8988T (cell line): ENCODE data around the gene CHST11.

Experiments
- DNase-seq: peaks from one replicate; pipeline ENCODE4 v3.0.0; 2011

Gene CHST11

DNA sequence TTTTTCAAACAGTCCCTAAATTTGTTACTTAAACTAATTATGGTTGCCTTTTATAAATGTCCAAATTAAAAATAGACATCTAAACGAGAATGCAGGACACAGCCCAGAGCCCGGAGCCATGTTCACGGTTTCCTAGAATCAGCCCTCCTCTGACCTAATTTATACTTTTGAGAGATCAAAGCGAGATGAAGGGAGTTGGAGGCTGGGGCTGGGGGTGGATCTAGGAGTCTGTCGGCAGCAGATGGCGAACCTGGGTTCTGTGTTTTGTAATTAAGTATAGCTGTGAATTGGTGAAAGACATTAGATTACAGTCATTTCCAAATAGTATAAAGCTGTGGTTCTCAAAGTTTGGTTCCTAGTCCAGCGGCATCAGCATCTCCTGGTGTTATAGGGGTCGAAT is 291.2 kb downstream of the CHST11 start:
- DNase-seq: no peak

DNA sequence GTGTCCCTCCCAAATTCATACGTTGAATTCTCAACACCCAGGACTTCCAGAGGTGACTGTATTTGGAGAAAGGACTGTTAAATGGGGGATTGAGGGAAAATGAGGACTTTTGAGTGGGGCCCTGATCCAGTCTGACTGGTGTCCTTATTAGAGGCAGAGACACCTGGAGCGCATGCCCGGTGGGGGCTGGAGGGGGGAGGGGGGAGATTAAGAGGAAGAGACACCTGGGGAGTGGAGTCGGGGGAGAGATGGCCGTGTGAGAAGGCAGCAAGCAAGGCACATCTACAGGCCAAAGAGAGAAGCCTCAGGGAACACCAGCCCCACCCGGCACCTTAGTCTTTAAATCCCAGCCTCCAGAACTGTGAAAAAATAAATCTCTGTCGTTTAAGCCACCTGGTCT is 291.6 kb downstream of the CHST11 start:
- no peak for DNase-seq

DNA sequence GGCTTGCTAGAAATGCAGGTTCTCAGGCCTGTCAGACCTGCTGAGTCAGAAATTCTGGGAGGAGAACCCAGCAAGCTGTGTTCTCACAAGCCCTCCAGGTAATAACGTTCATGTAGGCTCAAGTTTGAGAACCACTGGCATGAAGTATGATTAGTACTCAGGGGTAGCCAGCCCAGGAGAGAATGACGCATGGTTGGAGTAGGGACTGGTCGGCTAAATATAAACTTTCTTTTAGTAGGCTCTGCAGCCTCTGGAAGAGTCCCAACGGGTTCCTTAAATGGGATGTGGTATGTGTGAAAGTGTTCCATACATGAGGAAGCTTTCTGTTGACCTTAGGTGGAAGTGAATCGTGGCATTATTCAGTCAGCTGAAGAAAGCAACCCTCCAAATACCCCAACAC is 292.0 kb downstream of the CHST11 start:
- DNase-seq: no peak

DNA sequence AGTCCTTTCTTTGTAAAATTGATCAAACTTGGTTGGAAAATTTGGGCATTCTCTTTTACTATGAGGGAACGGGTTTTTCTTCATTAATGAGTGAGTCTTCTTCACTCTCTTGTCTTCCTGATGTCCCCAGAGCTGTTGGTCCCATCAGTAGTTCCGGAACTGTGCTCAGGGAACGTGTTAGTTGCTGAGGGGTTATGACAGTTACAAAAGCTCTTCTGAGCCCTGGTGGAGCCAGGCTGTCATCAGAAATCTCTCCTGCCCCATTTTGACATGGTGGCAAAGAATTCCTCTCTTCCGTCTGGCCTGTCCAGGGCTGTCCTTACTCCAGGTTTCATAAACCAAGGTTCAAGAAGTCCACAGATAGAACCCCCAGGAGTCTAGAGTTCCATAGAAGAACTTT is 292.8 kb downstream of the CHST11 start:
- no peak for DNase-seq

DNA sequence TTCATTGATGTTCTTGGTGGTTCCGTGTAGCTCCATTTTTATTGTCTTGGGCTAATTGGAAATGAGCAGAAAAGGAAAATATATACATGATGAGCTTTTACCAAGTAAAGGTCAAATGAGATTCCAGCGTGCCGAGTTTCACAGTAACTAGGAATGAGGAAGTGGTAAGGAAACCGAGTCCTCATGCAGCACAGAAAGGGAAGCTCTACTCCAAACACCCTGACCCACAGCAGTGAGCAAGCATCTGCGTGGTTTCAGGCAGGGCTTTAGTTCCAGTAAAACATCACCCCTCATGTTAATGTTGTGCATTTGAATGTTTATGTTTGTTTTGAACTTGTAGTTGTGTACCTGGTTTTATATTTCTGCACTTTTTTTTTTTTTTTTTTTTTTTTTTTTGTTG is 293.3 kb downstream of the CHST11 start:
- no peak for DNase-seq

DNA sequence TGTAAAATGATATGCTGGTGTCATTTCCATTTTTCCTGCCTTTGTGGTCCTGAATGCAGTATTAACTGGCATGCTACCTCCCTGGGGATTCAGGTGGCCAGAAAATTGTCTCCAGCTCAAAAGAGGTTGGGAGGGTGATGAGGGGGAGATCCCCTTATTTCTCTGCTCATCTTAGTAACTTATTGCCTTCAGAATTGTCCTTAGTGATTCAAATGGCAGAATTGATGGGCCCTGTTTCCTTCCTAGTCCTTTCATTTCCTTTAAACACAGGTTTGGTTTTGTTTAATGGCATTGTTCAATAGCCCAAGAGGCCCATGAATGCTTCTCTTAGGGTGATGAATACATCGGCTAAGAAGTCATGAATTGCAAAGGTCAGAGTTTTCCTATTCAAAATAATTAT is 294.4 kb downstream of the CHST11 start:
- DNase-seq: no peak

DNA sequence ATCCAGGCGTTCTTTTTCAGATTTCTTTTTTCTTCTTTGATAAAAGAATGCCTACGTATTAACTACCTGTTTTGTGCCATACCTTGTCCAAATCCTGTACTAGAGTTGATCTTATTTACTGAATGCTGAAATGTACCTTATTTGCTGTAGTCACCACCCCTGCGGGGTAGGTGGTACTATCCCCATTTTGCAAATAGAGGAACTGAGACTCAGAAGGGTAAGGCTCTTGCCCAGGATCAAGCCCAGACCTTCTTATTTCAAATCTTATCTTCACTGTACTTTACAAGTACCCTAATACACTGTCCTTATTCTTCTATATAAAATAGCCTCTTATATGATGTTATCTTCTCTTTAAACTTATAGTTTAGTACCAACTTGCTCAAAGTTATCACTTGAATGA is 294.8 kb downstream of the CHST11 start:
- DNase-seq: no peak

DNA sequence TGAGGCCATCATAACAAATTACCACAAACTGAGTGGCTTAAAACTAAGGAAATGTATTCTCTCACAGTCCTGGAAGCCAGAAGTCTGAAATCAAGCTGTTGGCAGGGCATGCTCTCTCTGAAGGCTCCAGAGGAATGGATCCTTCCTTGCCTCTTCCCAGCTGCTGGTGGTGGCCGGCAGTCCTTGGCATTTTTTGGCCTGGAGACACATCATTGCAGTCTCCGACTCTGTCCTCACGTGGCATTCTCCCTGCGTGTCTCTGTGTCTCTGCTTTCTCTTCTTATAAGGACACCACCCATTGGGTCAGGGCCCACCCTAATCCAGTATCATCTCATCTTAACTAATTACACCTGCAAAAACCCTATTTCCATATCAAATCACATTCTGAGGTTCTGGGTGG is 295.3 kb downstream of the CHST11 start:
- DNase-seq: no peak

DNA sequence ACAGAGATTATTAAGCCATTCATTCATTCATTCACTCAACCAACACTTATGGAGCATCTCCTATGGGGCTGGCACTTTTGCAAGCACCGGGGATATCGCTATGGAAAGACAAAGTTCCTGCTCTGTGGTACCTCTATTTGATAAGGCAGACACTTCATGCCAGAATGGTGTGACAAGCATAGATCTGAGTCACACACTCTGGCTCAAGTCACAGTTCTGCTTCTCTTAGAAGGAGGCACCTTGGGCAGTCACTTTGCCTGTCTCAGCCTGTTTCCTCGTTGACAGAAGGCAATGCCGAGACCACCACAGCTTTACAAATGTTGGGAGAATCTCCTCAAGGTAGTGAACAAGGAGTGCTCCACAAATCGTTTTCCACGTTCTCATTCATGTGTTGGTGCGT is 296.1 kb downstream of the CHST11 start:
- no peak for DNase-seq

DNA sequence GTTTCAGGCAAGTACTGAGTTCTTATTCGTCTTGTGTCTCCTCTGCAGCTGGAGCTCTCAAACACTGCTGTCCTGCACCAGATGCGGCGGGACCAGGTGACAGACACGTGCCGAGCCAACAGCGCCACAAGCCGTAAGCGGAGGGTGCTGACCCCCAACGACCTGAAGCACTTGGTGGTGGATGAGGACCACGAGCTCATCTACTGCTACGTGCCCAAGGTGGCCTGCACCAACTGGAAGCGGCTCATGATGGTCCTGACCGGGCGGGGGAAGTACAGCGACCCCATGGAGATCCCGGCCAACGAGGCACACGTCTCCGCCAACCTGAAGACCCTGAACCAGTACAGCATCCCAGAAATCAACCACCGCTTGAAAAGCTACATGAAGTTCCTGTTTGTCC is 300.2 kb downstream of the CHST11 start:
- no peak for DNase-seq

DNA sequence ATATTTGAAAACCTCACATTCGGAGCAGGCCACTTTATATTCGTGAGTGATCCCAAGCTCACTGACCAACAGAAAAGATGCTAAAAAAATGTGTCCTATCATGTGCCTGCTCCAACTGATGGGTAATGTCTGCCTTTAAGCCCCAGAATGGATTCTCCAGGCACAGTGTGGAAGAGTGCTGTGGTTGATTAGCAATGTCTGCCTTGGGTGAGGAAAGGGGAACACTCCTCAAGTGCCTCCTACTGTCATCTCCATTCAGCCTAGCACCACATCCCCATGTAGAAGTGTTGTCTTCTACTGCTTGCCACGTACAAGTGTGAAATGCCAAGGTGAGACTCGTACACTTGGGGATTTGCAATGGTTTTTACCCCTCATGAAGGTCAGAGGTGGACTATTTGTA is 302.0 kb downstream of the CHST11 start:
- no peak for DNase-seq

DNA sequence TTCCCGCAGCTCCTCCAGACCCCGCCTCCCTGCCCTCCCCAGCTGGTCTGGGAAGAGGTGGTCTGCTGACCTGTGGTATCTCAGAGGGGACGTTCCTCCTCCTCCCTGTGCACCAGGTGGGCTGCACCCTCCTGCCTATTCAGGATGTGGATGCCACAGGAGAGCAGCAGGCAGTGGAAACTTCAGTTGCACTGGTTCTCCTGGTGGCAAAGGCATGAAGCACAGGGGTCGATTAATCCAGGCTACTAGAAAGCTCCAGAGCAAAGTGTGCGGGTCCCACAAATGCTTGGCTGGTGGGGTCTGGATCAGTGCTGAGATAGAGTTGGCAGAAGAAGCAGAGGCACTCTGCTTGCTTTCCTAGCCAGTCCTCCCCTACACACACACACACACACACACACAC is 304.3 kb downstream of the CHST11 start:
- DNase-seq: no peak

DNA sequence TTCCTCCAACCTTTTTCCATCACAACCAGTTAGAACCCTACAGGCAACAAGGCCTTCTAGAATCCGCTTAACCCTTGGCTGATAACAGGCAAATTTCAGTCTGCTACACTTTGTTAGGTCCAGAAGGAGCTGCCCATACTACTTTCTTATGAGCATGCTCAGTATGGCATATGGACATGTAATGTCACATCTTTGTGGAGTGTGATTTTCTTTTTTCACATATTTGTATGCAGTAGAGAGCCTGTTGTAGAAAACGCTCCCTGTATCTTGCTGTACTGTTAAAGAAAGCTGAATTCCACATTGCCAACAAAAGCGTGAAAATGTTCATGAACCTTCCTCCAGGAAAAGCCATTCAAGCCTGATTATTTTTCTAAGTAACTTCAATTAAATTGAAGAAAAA is 304.9 kb downstream of the CHST11 start:
- no peak for DNase-seq

DNA sequence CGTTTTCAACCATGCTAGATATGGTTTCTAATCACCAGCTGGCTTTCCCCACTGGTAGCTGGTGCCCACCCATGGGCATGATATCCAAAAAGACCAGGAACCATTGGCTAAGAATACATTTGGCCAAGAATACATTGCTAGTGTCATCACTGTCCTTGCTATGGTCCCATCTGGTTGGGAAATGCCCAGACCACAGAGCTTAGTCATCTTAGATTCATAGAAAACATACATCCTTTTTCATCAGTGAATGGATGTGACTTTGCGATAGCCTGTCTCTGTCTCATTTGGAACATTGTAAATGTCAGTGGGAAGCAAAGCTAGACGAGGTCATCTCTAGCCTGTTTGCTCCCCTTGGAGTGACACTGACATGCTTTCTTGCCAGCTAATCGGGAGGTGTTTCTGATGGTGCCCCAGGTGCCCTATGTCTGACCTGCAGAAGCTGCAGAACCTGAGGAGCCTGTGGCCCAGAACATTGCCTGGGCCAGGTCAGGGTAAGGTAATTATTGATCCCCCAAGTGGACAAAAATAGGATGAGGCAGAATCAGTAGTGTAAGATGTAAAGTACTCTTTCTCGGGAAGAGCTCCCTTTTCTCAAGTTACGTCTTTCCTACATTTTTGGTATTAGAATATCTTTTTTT is 306.5 kb downstream of the CHST11 start:
- no peak for DNase-seq

DNA sequence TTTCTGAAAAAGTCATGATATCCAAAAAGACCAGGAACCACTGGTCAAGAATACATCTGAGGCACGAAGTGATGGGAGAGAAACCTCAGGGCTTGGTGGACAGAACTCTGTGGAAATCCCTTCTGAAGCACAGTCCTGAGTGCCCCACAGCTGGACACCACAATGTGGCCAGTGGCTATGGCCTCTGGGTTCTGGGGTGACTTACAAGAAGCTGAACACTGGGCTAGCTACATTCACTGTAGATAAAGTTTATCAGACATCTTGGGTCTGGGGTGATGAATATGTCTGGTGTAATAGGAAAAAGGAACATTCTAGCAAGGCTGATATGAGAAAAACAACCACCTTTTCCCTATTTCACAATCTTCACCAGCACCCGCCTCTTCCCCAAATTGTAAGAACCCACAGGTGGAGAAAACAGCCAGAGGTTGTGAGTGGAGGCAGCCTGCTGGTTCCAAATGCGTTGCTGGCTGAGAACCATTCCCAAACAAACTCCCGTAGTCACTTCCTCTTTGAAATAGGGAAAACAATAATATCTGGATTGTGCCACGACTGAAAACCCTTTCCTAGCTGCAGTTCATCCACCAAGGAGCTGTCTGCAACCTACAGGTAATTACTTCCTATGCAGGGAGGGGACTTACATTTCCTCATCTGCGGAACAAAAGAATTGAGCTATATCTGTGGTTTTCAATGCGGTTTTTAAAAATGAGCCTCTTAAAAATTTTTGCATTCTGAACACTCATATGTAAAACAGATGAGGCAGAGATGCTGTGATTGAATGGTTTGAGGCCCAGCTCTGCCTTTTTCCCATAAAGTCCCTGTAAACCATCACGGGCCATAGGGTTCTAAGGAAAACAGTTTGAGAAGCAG is 307.7 kb downstream of the CHST11 start:
- no peak for DNase-seq

DNA sequence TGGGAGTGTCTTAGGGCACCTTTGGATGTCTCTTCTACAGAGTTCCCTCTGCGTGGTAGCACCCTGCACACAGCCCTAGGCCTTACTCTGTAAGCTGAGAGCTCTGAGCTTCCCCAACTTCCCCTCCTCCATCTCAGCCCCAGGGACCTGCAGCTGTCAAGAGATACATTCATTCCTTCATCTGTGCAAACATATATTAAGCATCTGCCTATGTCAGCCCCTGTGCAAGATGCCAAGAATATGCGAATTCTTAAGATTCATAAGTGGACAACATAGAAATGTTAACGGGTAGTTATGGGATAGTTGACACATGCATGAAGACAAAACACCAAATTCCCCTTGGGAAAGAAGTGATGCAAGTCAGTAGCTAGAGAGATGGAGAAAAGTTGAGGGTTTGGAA is 310.5 kb downstream of the CHST11 start:
- DNase-seq: no peak

DNA sequence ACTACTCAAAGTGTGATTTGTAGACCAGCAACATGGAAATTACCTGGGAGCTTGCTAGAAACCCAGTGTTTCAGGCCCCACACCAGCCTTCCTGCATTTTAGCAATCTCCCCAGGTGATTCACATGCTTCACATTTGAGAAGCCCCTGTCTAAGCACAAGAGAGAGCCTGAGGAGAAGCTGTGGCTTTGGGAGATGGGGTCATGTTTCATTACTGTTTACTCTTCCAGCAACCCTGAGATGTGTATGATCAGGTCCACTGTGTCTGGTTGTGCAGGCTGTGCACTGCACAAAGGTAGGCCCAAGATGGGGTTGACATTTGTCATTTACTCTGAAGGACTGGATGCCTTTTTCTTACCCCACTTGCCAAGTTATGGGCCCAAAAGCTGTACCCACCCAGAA is 311.3 kb downstream of the CHST11 start:
- DNase-seq: no peak

DNA sequence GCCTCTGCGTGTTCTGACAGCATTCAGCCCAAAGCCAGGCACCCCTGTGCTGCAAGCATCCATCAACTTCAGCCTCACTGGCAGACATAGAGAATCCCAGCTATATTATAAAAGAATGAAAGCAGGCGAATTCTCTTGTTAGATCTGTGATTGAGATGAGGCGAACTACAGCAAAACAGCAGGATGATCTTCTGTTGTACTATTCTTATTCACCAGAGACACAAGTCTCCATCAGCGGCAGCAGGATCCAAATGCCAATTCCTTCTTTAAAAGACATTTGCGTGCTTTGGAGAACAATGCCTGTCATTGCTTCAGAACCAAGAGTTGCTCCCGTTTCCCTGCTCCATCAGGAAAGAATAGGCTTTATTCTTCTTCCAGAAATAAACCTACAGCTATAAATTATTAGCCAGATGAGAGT is 312.4 kb downstream of the CHST11 start:
- no peak for DNase-seq

DNA sequence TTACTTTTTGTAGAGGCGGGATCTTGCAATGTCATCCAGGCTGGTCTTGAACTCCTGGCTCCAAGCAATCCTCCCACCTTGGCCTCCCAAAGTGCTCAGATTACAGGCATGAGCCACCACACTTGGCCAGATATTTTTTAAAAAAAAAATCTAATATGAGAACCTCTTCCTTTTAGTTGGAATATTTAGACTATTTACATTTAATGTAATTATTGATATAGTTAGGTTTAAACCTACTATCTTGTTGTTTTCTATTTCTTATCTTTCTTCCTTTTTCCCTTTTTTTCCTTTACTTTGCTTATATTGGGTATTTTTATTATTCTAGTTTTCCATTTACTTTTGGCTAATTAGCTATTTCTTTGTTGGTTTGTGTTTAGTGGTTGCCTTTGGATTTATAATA is 315.6 kb downstream of the CHST11 start:
- no peak for DNase-seq

DNA sequence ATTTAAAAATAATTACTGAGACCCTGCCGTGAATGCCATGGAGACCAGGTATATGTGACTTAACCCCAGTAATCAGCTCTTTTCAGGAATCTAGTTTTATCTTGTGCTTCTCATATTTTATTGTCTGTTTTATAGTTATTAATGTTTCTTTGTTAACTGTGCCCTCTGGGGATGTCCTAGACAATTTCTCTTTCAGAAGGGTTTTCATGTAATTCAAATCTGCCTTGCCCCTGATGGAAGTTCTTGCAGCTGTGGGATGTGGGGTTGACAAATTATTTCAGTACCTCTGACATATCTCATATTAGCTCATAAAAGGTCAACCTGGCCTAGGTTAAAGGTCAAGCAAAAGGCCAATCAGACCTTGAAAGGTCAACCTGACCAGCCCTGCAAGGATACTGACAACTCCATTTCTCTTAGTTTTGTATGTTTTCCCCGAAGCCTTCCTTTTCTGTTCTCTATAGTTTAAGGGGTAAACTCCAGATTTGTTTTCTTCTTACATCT is 319.0 kb downstream of the CHST11 start:
- no peak for DNase-seq

DNA sequence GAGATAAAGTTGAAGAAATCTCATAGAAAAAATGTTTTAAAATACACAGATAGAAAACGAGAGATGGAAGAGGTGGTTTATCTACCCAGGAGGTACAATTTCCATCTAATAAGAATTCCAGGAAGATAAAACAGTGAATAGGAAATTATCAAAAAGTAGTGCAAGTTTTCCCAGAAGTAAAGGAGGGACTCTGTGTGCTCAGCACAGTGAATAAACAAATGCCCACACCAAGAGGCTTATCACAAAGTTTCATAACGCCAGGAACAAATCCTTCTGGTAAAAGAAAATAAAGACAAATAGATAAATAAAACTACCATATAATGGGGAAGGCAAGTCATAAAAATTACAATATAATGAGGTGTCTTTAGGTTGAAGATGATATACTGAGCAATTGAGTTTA is 322.4 kb downstream of the CHST11 start:
- no peak for DNase-seq

DNA sequence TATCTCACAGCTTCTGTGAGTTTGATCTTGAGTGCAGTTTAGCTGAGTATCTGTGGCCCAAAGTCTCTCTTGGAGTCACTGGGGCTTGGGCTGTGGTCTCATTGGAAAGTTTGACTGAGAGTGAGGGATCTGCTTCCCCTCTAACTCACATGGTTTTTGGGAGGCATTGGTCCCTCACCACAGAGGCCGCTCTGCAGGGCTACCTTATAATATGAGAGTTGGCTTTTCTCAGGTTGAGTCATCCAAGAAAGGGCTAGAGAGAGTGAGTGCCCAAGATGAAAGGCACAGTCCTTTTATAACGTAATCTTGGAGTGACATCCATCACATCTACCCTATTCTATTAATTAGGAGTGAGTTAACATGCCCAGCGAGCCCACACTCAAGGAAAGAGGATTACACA is 325.5 kb downstream of the CHST11 start:
- no peak for DNase-seq

DNA sequence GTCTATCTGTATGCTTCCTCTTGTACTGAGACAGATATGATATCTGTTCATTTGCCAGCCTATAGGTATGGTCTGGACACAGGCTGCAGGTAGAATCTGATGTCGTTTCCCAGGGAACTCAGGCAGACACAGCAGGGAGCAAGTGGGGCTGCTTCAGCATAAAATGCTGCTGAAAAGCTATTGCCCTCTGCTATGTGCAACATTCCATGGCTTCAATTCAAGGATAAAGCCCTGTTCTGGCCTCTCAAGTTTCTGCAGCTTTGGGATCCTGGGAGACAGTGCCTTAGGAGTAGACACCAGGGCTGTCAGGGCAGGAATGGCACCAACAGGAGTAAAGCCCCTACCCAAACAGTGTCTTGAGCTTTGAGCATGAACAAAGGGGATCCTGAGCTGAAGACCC is 327.8 kb downstream of the CHST11 start:
- DNase-seq: no peak

DNA sequence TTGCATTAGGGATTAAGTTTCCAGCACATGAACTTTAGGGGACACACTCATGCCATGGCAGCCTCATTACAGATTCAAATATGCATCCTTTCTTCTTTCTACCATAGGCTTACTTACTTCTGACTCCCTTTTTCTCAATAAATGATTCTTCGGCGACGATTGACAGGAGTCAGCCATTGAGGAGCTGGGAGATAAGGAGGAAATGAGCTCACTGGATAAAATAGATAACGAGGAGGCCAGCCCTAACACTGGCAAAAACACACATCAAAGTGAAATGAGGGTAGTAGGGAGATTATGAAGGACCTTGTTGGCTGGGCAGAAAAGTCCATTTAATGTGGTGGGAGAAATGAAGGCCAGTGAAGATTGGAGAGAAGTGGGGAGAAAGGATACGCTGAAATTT is 329.1 kb downstream of the CHST11 start:
- DNase-seq: no peak

DNA sequence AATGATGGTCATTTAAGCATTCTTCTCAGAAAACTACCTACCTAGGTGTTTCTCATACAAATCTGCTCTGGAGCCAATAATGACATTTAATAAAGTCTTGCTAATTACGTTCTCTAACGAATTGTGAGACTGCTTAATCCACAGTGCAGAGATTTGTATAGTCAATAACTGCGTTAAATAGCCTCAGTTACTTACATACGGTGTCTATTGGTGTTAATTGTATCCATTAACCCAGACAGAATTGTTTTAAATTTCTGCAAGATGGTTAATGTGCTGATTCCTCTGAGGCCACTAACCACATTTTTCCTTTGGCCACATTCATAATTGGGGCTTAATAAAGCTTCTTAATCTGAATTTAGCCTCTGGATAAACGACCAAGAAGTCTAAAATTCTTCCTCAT is 329.6 kb downstream of the CHST11 start:
- no peak for DNase-seq
